ENCODE results near the gene CCDC110.
"Not testable (repeated sequence)": the region's sequence is repeated elsewhere in the genome, so short reads cannot be mapped to it uniquely, and the experiment has no call there.

CCDC110 gene

DNA sequence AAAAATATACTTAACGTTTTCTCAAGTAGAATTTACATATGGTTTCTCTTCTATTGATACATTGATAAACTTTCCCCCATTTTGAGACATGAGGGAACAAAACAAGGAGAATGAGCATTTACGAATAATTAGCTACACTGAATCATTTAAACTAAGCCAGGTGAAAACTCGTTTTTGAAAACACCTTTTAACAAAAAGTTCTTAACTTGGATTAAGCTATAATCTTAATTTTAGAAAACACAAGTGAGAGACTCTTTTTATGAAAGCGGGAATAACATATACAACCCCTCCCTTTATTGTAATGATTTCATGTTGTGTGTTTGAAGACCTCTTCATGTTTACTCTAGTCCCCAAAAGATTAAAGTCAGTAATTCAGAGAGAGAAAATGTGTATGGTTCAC lies 43.7 kb upstream of the CCDC110 start:
- Histone ChIP-seq H2AFZ (ENCODE audit: low read depth) (no peak overlapping the region), H3K9ac (no peak overlapping the region), H3K4me1 (ENCODE audit: low read depth, poor library complexity, severe bottlenecking) (no peaks in the 10 kb centered on the region), H3K79me2 (ENCODE audit: insufficient read depth, low read depth) (no peaks in the 10 kb centered on the region), H3K27ac (no peak overlapping the region), H3K4me2 (no peak overlapping the region), H3K36me3 (ENCODE audit: insufficient read depth) (no peaks in the 10 kb centered on the region), H3K27me3 (ENCODE audit: insufficient read depth, low read depth) (no peaks in the 10 kb centered on the region), H4K20me1 (ENCODE audit: insufficient read depth) (no peaks in the 10 kb centered on the region), H3K4me3 (IDR thresholded peaks at IDR 0.05; ENCODE audit: insufficient read depth, low read depth, low read length) (no peak overlapping the region)
- TF ChIP-seq, protein P1, sequence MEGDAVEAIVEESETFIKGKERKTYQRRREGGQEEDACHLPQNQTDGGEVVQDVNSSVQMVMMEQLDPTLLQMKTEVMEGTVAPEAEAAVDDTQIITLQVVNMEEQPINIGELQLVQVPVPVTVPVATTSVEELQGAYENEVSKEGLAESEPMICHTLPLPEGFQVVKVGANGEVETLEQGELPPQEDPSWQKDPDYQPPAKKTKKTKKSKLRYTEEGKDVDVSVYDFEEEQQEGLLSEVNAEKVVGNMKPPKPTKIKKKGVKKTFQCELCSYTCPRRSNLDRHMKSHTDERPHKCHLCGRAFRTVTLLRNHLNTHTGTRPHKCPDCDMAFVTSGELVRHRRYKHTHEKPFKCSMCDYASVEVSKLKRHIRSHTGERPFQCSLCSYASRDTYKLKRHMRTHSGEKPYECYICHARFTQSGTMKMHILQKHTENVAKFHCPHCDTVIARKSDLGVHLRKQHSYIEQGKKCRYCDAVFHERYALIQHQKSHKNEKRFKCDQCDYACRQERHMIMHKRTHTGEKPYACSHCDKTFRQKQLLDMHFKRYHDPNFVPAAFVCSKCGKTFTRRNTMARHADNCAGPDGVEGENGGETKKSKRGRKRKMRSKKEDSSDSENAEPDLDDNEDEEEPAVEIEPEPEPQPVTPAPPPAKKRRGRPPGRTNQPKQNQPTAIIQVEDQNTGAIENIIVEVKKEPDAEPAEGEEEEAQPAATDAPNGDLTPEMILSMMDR (conservative IDR thresholded peaks at IDR 0.05; ENCODE audit: low read depth, low read length) = no peak

DNA sequence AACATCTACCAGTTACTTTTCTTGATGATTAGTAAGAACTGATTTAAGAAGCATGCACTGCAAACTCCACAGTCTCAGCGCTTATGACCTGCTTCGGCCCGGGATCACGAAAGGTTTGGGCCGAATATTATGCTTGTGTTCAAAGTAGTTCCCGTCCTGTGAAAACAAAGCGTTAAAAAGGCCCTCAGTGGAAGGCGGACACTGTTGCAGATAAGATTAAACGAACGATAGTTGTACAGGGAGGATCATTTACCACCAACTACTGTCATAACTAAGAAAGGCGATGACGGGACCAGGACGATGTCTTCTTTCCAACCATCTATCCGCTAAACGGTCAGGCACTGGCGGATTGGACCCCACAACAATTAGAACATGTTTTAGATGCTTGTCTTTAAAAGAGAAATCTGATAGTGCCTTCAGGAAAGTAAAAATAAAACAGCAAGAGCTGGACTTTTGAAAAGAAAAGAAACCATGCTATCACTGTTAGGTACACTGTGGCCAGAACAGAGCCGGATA lies 42.7 kb upstream of the CCDC110 start:
- Histone ChIP-seq H3K36me3 (ENCODE audit: insufficient read depth) (no peaks in the 10 kb centered on the region), H3K4me3 (IDR thresholded peaks at IDR 0.05; ENCODE audit: insufficient read depth, low read depth, low read length) (no peak overlapping the region), H3K27me3 (ENCODE audit: insufficient read depth, low read depth) (no peaks in the 10 kb centered on the region)

DNA sequence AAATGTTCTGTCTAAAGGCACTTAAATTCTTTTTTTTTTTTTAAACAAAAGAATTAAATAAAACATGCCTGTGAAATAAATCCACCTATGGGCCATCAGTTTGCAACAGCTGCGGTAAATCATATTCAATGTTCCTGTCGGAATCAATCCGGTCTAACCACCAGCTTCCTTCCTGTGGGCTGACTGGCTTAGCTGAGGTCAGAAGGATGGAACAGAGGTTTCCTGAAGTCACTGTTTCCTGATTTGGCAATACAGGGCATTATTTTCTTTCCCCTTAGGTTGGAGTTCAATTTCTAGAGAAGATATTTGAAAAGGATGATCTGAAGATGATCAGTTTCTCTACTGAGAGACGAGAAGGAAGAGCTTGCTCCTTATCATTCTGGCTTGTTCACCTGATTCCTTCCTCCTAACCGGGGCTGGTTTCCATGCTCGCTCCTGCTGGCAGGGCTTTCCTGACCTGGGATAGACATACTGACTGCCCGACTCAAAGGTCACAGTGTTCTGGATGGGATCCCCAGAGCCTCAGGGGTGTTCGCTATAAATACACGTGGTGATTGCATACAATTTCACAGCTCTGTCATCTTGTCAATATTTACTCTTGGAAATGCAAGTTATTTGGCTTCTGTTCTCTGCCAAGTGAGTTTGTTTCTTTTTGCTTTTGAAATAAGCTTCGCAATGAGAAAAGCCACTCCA lies 42.1 kb upstream of the CCDC110 start:
- Histone ChIP-seq H3K79me2 (ENCODE audit: insufficient read depth, low read depth) (no peaks in the 10 kb centered on the region), H3K27me3 (ENCODE audit: insufficient read depth, low read depth) (no peaks in the 10 kb centered on the region), H3K36me3 (ENCODE audit: insufficient read depth) (no peaks in the 10 kb centered on the region), H3K4me3 (IDR thresholded peaks at IDR 0.05; ENCODE audit: insufficient read depth, low read depth, low read length) (no peak overlapping the region), H2AFZ (ENCODE audit: low read depth) (no peak overlapping the region), H3K4me2 (no peak overlapping the region), H4K20me1 (ENCODE audit: insufficient read depth) (no peaks in the 10 kb centered on the region), H3K9ac (no peak overlapping the region), H3K4me1 (ENCODE audit: low read depth, poor library complexity, severe bottlenecking) (peaks cover 2% of the 10 kb centered on the region), H3K27ac (no peak overlapping the region)
- TF ChIP-seq, protein P1 (conservative IDR thresholded peaks at IDR 0.05; ENCODE audit: low read depth, low read length) = no peak

More for the DNA sequence above, 42.7 kb upstream of the CCDC110 start:
- no peak overlapping the region for H3K4me2 ChIP-seq
- no peaks in the 10 kb centered on the region for H3K79me2 ChIP-seq (ENCODE audit: insufficient read depth, low read depth)
- TF ChIP-seq, protein P1 (conservative IDR thresholded peaks at IDR 0.05; ENCODE audit: low read depth, low read length) = no peak
- H3K9ac ChIP-seq = no peak overlapping the region
- H4K20me1 ChIP-seq (ENCODE audit: insufficient read depth) = no peaks in the 10 kb centered on the region
- no peak overlapping the region for H3K27ac ChIP-seq
- no peaks in the 10 kb centered on the region for H3K4me1 ChIP-seq (ENCODE audit: low read depth, poor library complexity, severe bottlenecking)
- H2AFZ ChIP-seq (ENCODE audit: low read depth) = no peak overlapping the region

DNA sequence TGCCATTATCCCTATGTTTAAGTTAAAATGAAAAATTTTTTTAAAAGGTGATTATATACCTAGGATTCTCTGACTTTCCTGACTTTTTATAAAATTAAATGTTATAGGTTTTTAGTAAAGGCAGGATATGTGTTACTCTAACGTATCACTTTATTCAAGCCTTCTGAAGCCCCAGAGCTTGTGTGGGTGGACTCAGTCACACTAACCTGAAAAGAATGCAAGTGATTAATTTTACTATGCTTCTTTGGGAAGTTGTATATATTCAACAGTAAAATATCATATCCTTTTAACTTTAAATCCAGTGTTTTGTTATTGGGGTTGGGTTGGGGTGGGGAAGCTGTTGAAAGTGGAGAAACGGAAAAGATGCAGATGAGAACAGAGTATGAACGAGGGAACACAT lies 41.0 kb upstream of the CCDC110 start:
- no peak overlapping the region for H3K4me3 ChIP-seq (IDR thresholded peaks at IDR 0.05; ENCODE audit: insufficient read depth, low read depth, low read length)
- peaks cover 13% of the 10 kb centered on the region for H3K4me1 ChIP-seq (ENCODE audit: low read depth, poor library complexity, severe bottlenecking)
- no peaks in the 10 kb centered on the region for H4K20me1 ChIP-seq (ENCODE audit: insufficient read depth)
- H3K79me2 ChIP-seq (ENCODE audit: insufficient read depth, low read depth) = no peaks in the 10 kb centered on the region
- no peak overlapping the region for H2AFZ ChIP-seq (ENCODE audit: low read depth)
- no peak overlapping the region for H3K9ac ChIP-seq
- H3K36me3 ChIP-seq (ENCODE audit: insufficient read depth) = no peaks in the 10 kb centered on the region
- H3K4me2 ChIP-seq = no peak overlapping the region
- H3K27ac ChIP-seq = no peak overlapping the region
- no peaks in the 10 kb centered on the region for H3K27me3 ChIP-seq (ENCODE audit: insufficient read depth, low read depth)
- TF ChIP-seq, protein P1 (conservative IDR thresholded peaks at IDR 0.05; ENCODE audit: low read depth, low read length) = no peak

DNA sequence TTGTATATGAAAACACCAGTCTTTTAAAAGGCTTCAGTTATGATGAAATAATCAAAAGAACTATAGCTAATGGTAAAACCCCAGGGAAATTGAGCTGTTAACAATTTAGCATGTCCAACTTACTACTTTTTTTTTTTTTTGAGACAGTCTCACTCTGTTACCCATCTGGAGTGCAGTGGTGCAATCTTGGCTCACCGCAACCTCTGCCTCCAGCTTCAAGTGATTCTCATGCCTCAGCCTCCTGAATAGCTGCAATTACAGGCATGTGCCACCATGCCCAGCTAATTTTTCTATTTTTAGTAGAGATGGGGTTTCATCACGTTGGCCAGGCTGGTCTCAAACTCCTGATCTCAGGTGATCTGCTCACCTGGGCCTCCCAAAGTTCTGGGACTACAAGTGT lies 39.7 kb upstream of the CCDC110 start:
- H3K36me3 ChIP-seq (ENCODE audit: insufficient read depth); H3K4me3 ChIP-seq (IDR thresholded peaks at IDR 0.05; ENCODE audit: insufficient read depth, low read depth, low read length); H3K27me3 ChIP-seq (ENCODE audit: insufficient read depth, low read depth); H3K79me2 ChIP-seq (ENCODE audit: insufficient read depth, low read depth); H3K27ac ChIP-seq; H3K4me2 ChIP-seq; H3K9ac ChIP-seq; H2AFZ ChIP-seq (ENCODE audit: low read depth); H4K20me1 ChIP-seq (ENCODE audit: insufficient read depth): not testable (repeated sequence)
- H3K4me1 ChIP-seq (ENCODE audit: low read depth, poor library complexity, severe bottlenecking) = peaks cover 15% of the 10 kb centered on the region
